ENCODE results near the gene XBP1.

GRCh38 chr22:28817064-28817463 is 16.7 kb upstream of the XBP1 start:
- TF ChIP-seq SP1 (IDR thresholded peaks at IDR 0.05; ENCODE audit: low read depth, low read length): no peak
- no peak for TF ChIP-seq SIN3A (IDR thresholded peaks at IDR 0.05; ENCODE audit: low read depth, low read length)
- no peak for TF ChIP-seq BCL11A (IDR thresholded peaks at IDR 0.05; ENCODE audit: low read depth, low read length)
- TF ChIP-seq, protein P1, sequence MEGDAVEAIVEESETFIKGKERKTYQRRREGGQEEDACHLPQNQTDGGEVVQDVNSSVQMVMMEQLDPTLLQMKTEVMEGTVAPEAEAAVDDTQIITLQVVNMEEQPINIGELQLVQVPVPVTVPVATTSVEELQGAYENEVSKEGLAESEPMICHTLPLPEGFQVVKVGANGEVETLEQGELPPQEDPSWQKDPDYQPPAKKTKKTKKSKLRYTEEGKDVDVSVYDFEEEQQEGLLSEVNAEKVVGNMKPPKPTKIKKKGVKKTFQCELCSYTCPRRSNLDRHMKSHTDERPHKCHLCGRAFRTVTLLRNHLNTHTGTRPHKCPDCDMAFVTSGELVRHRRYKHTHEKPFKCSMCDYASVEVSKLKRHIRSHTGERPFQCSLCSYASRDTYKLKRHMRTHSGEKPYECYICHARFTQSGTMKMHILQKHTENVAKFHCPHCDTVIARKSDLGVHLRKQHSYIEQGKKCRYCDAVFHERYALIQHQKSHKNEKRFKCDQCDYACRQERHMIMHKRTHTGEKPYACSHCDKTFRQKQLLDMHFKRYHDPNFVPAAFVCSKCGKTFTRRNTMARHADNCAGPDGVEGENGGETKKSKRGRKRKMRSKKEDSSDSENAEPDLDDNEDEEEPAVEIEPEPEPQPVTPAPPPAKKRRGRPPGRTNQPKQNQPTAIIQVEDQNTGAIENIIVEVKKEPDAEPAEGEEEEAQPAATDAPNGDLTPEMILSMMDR (IDR thresholded peaks at IDR 0.05 in 2 of 3, conservative IDR thresholded peaks at IDR 0.05 in 1 of 3; ENCODE audit: control insufficient read depth in 2 of 3, extremely low read depth in 1 of 3, insufficient read depth in 1 of 3, low read depth in 3 of 3, low read length in 3 of 3): no peak

Measured in GM12878 (cell line).